CD8-positive, alpha-beta memory T cell (primary cell): Measurements from ENCODE around the gene OR9I1. TPM values are rescaled to one million over a fixed set of nuclear protein-coding genes. Genes with fewer than 3 reads are reported as not detected.

Experiments
- CTCF ChIA-PET: fragments of 350-600 bp; sonication (Branson Sonifier 250); formaldehyde crosslinking; loops from one replicate; lab custom pipeline; 2021; ENCODE audit warnings: antibody characterized with exemption; lab: Charles Lee
- POLR2A ChIA-PET: fragments of 350-600 bp; sonication (Branson Sonifier 250); formaldehyde crosslinking; loops from one replicate; lab custom pipeline; 2021; ENCODE audit warnings: antibody characterized with exemption; lab: Charles Lee
- DNase-seq, 5 donors: peaks; one replicate each; pipeline versions ENCODE4 v3.0.0 to v3.0.0-alpha.2; 2020 to 2022; ENCODE audit warnings: mixed read lengths in 1 of 5
- H3K27ac ChIP-seq: one replicate; pipeline ENCODE4 v1.7.0; 2013; ENCODE audit warnings: low read depth, mild to moderate bottlenecking, low read length, moderate library complexity
- H3K27me3 ChIP-seq: 2 replicates; pipeline ENCODE4 v1.7.0; 2013; ENCODE audit warnings: low read length, mild to moderate bottlenecking; ENCODE audit not compliant: insufficient read depth, poor library complexity, severe bottlenecking
- H3K36me3 ChIP-seq: 2 replicates; pipeline ENCODE4 v1.7.0; 2013; ENCODE audit warnings: mild to moderate bottlenecking, low read length, moderate library complexity; ENCODE audit not compliant: insufficient read depth
- H3K4me1 ChIP-seq: 2 replicates; pipeline ENCODE4 v1.7.0; 2013; ENCODE audit warnings: mild to moderate bottlenecking, low read length, moderate library complexity; ENCODE audit not compliant: insufficient read depth
- H3K4me3 ChIP-seq: 2 replicates; pipeline ENCODE4 v1.7.0; 2013; ENCODE audit warnings: mild to moderate bottlenecking, low read length
- H3K9me3 ChIP-seq: 2 replicates; pipeline ENCODE4 v1.7.0; 2013; ENCODE audit warnings: mild to moderate bottlenecking, low read length
- H3K27ac Mint-ChIP-seq, 8 donors: one replicate each; pipeline ENCODE4 v1.8.0; 2020 to 2021; ENCODE audit warnings: mixed read lengths in 8 of 8, mild to moderate bottlenecking in 6 of 8, inconsistent platforms in 3 of 8, moderate library complexity in 3 of 8
- H3K27me3 Mint-ChIP-seq, 2 donors: one replicate each; pipeline ENCODE4 v1.8.0; 2020 to 2021; ENCODE audit warnings: mixed read lengths in 2 of 2, mild to moderate bottlenecking in 1 of 2, moderate library complexity in 1 of 2
- H3K36me3 Mint-ChIP-seq, 3 donors: one replicate each; pipeline ENCODE4 v1.8.0; 2020 to 2021; ENCODE audit warnings: mixed read lengths in 3 of 3, inconsistent platforms in 1 of 3, mild to moderate bottlenecking in 1 of 3
- H3K4me1 Mint-ChIP-seq, 3 donors: one replicate each; pipeline ENCODE4 v1.8.0; 2020 to 2021; ENCODE audit warnings: mixed read lengths in 3 of 3, inconsistent platforms in 1 of 3, mild to moderate bottlenecking in 1 of 3
- H3K4me3 Mint-ChIP-seq, 7 donors: one replicate each; pipeline ENCODE4 v1.8.0; 2020 to 2021; ENCODE audit warnings: mixed read lengths in 7 of 7, mild to moderate bottlenecking in 6 of 7, moderate library complexity in 4 of 7, inconsistent platforms in 2 of 7
- H3K9me3 Mint-ChIP-seq, 5 donors: one replicate each; pipeline ENCODE4 v1.8.0; 2020 to 2022; ENCODE audit warnings: mixed read lengths in 5 of 5, mild to moderate bottlenecking in 3 of 5, moderate library complexity in 2 of 5, inconsistent platforms in 1 of 5
- polyA plus RNA-seq: library from polyadenylated mRNA; unstranded; fragments of 300-500 nt; fragmentation: Illumina TruSeq; gene quantifications from one replicate; pipeline ENCODE4 v1.2.3, GENCODE V29; 2021
- total RNA-seq, 2 experiments: library from RNA; stranded (reverse); gene quantifications; one replicate each; pipeline ENCODE4 v1.2.3, GENCODE V29; 2021

Gene OR9I1, protein sequence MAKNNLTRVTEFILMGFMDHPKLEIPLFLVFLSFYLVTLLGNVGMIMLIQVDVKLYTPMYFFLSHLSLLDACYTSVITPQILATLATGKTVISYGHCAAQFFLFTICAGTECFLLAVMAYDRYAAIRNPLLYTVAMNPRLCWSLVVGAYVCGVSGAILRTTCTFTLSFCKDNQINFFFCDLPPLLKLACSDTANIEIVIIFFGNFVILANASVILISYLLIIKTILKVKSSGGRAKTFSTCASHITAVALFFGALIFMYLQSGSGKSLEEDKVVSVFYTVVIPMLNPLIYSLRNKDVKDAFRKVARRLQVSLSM
- total RNA-seq (not detected), polyA plus RNA-seq (not detected)

DNA sequence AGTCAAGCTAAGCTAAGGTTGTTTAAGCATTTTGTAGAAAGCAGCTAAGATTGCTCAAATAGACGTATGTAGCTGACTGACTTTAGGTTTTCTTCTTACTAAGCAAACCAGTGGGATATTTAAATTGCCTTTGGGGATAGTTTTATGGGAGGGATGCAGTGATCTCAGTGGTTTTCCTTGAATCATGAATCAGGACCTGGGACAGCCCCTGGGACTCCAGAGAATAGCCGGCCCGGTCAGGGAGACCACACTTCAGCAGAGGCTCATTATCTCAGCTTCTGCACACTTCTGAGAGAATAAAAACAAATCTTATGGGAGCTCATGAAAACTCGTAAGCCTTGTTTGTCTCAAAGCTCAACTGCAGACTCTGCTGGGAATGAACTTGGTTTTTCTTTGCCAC lies at the start of gene OR9I1:
TSS of gene OR9I1 (minus strand) at position 62 of the 400 bp plus-strand sequence. CDS start 6,086 bp downstream, outside the sequence.
- no peaks in the 10 kb centered on the region for H3K27me3 ChIP-seq
- H3K36me3 ChIP-seq = no peaks in the 10 kb centered on the region
- Mint-ChIP-seq H3K4me1 (no peaks in the 10 kb centered on the region), H3K9me3 (no peaks in the 10 kb centered on the region), H3K4me3 (no peak within 1 kb of the TSS), H3K27me3 (peaks cover 3 to 14% of the 10 kb centered on the region in 2 donors), H3K27ac (no peak within 1 kb of the TSS), H3K36me3 (no peaks in the 10 kb centered on the region)
- no peaks in the 10 kb centered on the region for H3K9me3 ChIP-seq
- H3K4me3 ChIP-seq = no peak within 1 kb of the TSS
- POLR2A ChIA-PET = no interaction called here
- no peak for DNase-seq
- H3K27ac ChIP-seq = no peak within 1 kb of the TSS
- CTCF ChIA-PET = no interaction called here
- no peaks in the 10 kb centered on the region for H3K4me1 ChIP-seq

DNA sequence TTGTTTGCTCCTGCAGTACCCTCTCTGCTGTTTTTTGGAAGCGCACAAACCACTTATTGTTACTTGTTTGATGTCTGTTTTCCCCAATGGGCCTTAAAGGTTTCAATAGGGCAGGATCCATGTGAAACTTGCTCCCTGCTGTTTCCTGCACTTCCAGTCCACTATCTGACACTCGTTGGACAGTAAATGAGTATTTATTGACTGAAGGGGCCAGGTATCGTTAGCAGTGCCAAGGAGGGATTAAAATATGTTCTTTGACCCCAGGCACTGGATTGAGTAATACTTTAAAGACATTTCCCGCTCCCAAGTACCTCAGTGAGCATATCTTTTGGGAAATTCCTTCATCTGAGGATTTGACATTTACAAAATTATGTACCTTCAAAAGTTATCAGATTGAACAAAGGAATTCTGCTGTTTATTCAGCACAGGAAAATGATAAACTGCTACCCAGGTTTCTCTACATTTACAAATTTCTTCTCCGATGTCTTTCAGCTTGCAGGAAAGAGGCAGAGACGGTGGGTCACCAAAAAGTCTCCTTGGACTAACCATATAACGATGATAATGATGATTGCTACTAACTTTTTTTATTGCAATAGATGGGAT lies 40.3 kb upstream of the OR9I1 start:
- no peak overlapping the region for H3K27ac Mint-ChIP-seq
- Histone ChIP-seq H3K36me3 (no peaks in the 10 kb centered on the region), H3K4me3 (no peak overlapping the region), H3K27me3 (peaks cover 4% of the 10 kb centered on the region), H3K27ac (no peak overlapping the region), H3K9me3 (no peaks in the 10 kb centered on the region), H3K4me1 (no peaks in the 10 kb centered on the region)
- DNase-seq = no peak
- H3K9me3 Mint-ChIP-seq = peaks cover 0 to 2% (median 0%) of the 10 kb centered on the region in 5 donors
- H3K4me1 Mint-ChIP-seq = no peaks in the 10 kb centered on the region
- no peaks in the 10 kb centered on the region for H3K36me3 Mint-ChIP-seq
- ChIA-PET CTCF (no interaction called here), POLR2A (no interaction called here)
- H3K4me3 Mint-ChIP-seq = no peak overlapping the region
- H3K27me3 Mint-ChIP-seq = peaks cover 6 to 14% of the 10 kb centered on the region in 2 donors

DNA sequence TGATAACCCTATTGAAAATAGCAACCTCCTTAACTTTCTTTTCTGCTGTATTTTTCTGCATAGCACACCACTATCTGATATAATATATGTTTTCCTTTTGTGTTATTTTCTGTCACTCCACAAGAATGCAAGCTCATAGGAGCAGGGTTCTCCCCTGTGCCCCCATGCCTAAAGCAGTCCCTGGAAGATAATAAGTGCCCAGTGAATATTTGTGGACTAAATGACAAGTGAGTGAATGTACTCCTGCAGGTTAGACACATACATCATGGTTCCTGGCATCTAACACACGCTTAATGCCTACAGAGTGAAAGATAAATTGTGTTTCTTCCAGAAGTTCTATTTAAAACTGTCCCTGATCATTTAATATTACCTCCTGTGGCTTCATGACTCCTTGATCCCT lies 39.7 kb upstream of the OR9I1 start:
- no peaks in the 10 kb centered on the region for H3K9me3 Mint-ChIP-seq
- CTCF ChIA-PET = no interaction called here
- no peak overlapping the region for H3K4me3 ChIP-seq
- no peaks in the 10 kb centered on the region for H3K36me3 Mint-ChIP-seq
- H3K36me3 ChIP-seq = no peaks in the 10 kb centered on the region
- H3K27me3 Mint-ChIP-seq = peaks cover 6 to 10% of the 10 kb centered on the region in 2 donors
- H3K27ac Mint-ChIP-seq = no peak overlapping the region
- H3K27ac ChIP-seq = no peak overlapping the region
- peaks cover 4% of the 10 kb centered on the region for H3K27me3 ChIP-seq
- DNase-seq = no peak
- POLR2A ChIA-PET = no interaction called here
- H3K4me1 ChIP-seq = no peaks in the 10 kb centered on the region
- H3K9me3 ChIP-seq = no peaks in the 10 kb centered on the region
- no peaks in the 10 kb centered on the region for H3K4me1 Mint-ChIP-seq
- no peak overlapping the region for H3K4me3 Mint-ChIP-seq

DNA sequence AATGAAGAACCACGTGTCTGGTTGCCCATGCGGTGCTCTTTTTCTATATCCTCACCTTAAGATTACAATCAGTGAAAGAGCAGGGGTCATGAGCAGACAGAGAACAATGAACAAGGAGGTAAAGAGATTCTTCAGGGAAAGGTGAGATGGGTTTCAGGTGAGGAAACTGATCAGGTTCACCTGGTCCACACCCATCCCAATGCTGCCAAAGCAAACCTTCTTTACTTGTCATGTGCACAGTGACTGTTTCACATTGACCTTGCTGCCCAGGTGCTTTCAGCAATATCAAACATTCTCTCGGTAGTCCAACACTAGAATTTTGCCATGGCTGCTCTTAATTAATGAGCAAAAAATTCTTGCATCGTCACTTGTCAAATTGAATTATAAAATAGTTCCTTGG lies 39.1 kb upstream of the OR9I1 start:
- no peak overlapping the region for H3K27ac ChIP-seq
- H3K36me3 ChIP-seq = no peaks in the 10 kb centered on the region
- Mint-ChIP-seq H3K4me1 (no peaks in the 10 kb centered on the region), H3K27me3 (peaks cover 6 to 7% of the 10 kb centered on the region in 2 donors), H3K9me3 (peaks cover 0 to 2% (median 0%) of the 10 kb centered on the region in 5 donors), H3K4me3 (no peak overlapping the region), H3K36me3 (no peaks in the 10 kb centered on the region), H3K27ac (no peak overlapping the region)
- H3K9me3 ChIP-seq = no peaks in the 10 kb centered on the region
- H3K4me3 ChIP-seq = no peak overlapping the region
- POLR2A ChIA-PET = no interaction called here
- no peaks in the 10 kb centered on the region for H3K27me3 ChIP-seq
- CTCF ChIA-PET = no interaction called here
- no peaks in the 10 kb centered on the region for H3K4me1 ChIP-seq
- no peak for DNase-seq

DNA sequence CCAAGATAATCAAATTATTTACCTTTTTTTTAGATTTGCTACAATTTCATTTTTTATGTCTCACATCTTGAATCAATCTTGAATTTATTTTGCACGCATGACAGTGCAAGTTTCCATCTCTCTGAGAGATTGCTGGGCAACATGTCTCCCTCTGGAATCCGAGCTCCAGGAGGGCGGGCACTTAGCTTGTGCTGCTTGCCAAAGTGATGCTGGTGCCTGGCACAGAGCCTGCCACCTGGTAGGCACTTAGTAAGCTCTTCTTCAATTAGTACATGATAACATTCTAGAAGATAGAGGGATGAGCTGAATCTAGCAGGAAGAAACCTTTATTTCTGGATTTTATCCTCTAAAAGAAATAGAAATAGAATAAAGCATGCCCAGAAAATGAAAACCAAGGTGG lies 27.5 kb upstream of the OR9I1 start:
- Mint-ChIP-seq H3K4me3 (no peak overlapping the region), H3K27me3 (peaks cover 8 to 16% of the 10 kb centered on the region in 2 donors), H3K9me3 (peaks cover 0 to 5% (median 0%) of the 10 kb centered on the region in 5 donors), H3K27ac (no peak overlapping the region), H3K36me3 (no peaks in the 10 kb centered on the region), H3K4me1 (no peaks in the 10 kb centered on the region)
- no peaks in the 10 kb centered on the region for H3K9me3 ChIP-seq
- H3K27me3 ChIP-seq = no peaks in the 10 kb centered on the region
- H3K27ac ChIP-seq = no peak overlapping the region
- no peak overlapping the region for H3K4me3 ChIP-seq
- DNase-seq = no peak
- H3K36me3 ChIP-seq = no peaks in the 10 kb centered on the region
- H3K4me1 ChIP-seq = no peaks in the 10 kb centered on the region
- CTCF ChIA-PET = no interaction called here
- POLR2A ChIA-PET = no interaction called here

DNA sequence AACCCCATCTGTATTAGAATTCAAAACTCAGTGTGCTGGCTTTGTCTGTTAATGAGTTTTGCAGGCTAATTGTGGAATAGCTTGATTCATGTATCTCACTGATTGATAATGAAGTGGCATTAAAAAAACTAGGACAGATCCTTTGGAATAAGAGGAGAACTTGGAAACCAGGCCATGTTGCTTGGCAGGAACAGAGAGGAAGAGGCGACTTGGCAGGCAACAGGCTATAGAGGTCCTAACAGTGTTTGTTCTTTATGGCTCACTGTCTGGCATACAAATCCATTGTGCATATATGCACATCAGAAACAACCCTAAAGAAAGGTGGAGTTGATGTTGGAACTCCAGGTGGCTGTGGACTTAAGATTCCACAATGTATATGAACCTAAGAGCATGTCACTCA lies 17.4 kb upstream of the OR9I1 start:
- no peak overlapping the region for H3K4me3 Mint-ChIP-seq
- no peak overlapping the region for H3K4me3 ChIP-seq
- CTCF ChIA-PET = no interaction called here

DNA sequence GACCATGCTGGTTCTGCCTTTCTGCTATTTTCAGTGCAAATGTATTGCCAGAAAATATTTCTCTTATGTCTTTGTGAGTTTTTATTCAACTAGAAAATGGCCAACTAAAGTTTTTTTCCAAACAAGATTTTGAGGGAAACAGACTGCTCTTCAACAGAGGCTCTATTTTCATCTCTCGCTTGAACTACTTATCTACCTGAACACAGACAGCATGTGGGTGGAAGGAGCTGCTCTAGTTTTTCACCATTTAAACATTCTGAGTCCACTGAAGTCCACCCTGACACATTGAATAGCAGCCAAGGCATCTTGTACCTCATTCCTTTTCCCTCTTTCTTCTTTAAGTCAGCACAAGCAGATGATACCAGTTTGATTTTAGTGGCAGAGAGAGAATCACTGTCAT lies 9.8 kb upstream of the OR9I1 start:
- peaks cover 0 to 4% (median 0%) of the 10 kb centered on the region in 3 donors for H3K4me1 Mint-ChIP-seq

More for the DNA sequence above, 17.4 kb upstream of the OR9I1 start:
- Histone ChIP-seq H3K27ac (no peak overlapping the region), H3K4me1 (no peaks in the 10 kb centered on the region), H3K36me3 (no peaks in the 10 kb centered on the region), H3K27me3 (no peaks in the 10 kb centered on the region), H3K9me3 (no peaks in the 10 kb centered on the region)
- Mint-ChIP-seq H3K36me3 (no peaks in the 10 kb centered on the region), H3K27me3 (peaks cover 12 to 25% of the 10 kb centered on the region in 2 donors), H3K27ac (no peak overlapping the region), H3K4me1 (no peaks in the 10 kb centered on the region), H3K9me3 (peaks cover 0 to 6% (median 2%) of the 10 kb centered on the region in 5 donors)
- POLR2A ChIA-PET = no interaction called here
- DNase-seq = no peak

DNA sequence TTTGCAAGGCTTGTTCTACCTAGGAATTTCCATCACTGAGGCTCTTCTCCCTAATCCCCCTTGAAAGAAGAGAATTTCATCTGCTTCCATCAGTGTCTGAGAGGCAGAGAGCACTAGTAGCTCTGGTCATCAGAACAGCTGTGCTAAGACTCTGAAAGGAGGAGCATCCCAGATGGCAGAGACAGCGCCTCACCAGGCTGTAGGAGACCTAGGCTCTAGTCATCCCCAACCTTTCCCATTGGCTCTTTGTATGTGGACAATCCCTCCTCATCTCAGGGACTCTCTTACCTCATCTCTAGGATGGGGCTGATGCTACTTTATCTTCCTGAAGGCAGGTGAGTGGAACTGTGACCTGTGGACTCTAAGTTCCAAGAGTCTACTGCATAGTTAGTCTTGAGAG lies 8.8 kb upstream of the OR9I1 start:
- Mint-ChIP-seq H3K4me3 (no peak overlapping the region), H3K27me3 (peaks cover 3 to 9% of the 10 kb centered on the region in 2 donors), H3K27ac (no peak overlapping the region), H3K4me1 (peaks cover 0 to 4% (median 0%) of the 10 kb centered on the region in 3 donors), H3K36me3 (no peaks in the 10 kb centered on the region), H3K9me3 (peaks cover 0 to 2% (median 0%) of the 10 kb centered on the region in 5 donors)
- no peak overlapping the region for H3K4me3 ChIP-seq
- ChIA-PET CTCF (no interaction called here), POLR2A (no interaction called here)
- no peak overlapping the region for H3K27ac ChIP-seq
- no peaks in the 10 kb centered on the region for H3K36me3 ChIP-seq
- no peak for DNase-seq
- no peaks in the 10 kb centered on the region for H3K27me3 ChIP-seq
- H3K4me1 ChIP-seq = no peaks in the 10 kb centered on the region
- H3K9me3 ChIP-seq = no peaks in the 10 kb centered on the region

More for the DNA sequence above, 9.8 kb upstream of the OR9I1 start:
- Mint-ChIP-seq H3K27ac (peak overlapping the region in 1 of 8 donors; percentile 22), H3K36me3 (no peaks in the 10 kb centered on the region), H3K27me3 (peaks cover 3 to 9% of the 10 kb centered on the region in 2 donors), H3K4me3 (no peak overlapping the region), H3K9me3 (peaks cover 0 to 2% (median 0%) of the 10 kb centered on the region in 5 donors)
- Histone ChIP-seq H3K9me3 (no peaks in the 10 kb centered on the region), H3K27ac (no peak overlapping the region), H3K27me3 (no peaks in the 10 kb centered on the region), H3K4me1 (no peaks in the 10 kb centered on the region), H3K36me3 (no peaks in the 10 kb centered on the region), H3K4me3 (no peak overlapping the region)
- POLR2A ChIA-PET = no interaction called here
- CTCF ChIA-PET = no interaction called here
- DNase-seq = no peak
